ENCODE results near the gene PTPRA.

- TF ChIP-seq, protein P1, sequence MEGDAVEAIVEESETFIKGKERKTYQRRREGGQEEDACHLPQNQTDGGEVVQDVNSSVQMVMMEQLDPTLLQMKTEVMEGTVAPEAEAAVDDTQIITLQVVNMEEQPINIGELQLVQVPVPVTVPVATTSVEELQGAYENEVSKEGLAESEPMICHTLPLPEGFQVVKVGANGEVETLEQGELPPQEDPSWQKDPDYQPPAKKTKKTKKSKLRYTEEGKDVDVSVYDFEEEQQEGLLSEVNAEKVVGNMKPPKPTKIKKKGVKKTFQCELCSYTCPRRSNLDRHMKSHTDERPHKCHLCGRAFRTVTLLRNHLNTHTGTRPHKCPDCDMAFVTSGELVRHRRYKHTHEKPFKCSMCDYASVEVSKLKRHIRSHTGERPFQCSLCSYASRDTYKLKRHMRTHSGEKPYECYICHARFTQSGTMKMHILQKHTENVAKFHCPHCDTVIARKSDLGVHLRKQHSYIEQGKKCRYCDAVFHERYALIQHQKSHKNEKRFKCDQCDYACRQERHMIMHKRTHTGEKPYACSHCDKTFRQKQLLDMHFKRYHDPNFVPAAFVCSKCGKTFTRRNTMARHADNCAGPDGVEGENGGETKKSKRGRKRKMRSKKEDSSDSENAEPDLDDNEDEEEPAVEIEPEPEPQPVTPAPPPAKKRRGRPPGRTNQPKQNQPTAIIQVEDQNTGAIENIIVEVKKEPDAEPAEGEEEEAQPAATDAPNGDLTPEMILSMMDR (IDR thresholded peaks at IDR 0.05; ENCODE audit: low read depth, low read length, poor library complexity, severe bottlenecking): no peak
- TF ChIP-seq EZH2phosphoT487 (IDR thresholded peaks at IDR 0.05; ENCODE audit: borderline replicate concordance, low read length): no peak
These were observed 37.9 kb upstream of the PTPRA start for GRCh38 chr20:2835331-2835796.
